Lung (tissue), 12 donors: ENCODE data around the gene MCU. TPM values are rescaled to one million over a fixed set of nuclear protein-coding genes. Genes with fewer than 3 reads are reported as not detected.

Source experiments
- ATAC-seq: fragments of 200-7000 bp; cut with Tn5 transposase; one replicate; pipeline ENCODE4 v1.9.1; 2020; ENCODE audit warnings: moderate number of reproducible peaks; ENCODE audit not compliant: insufficient read depth, low FRiP score
- DNase-seq, 3 donors: peaks; one replicate each; pipeline ENCODE4 v3.0.0-alpha.2; 2013 to 2017
- H3K27ac ChIP-seq, 2 donors: one replicate each; pipeline ENCODE4 v1.5.1; 2013; ENCODE audit warnings: mild to moderate bottlenecking in 2 of 2, moderate library complexity in 2 of 2, control low read depth in 1 of 2, inconsistent platforms in 1 of 2, low read depth in 1 of 2, low read length in 1 of 2
- H3K27me3 ChIP-seq, 3 donors: one replicate each; pipeline ENCODE4 v1.5.1; 2013; ENCODE audit warnings: low read length in 2 of 3; ENCODE audit not compliant: control insufficient read depth in 3 of 3, insufficient read depth in 3 of 3
- H3K36me3 ChIP-seq, 4 donors: one replicate each; pipeline ENCODE4 v1.5.1; 2013; ENCODE audit warnings: low read length in 4 of 4, mild to moderate bottlenecking in 1 of 4, moderate library complexity in 1 of 4; ENCODE audit not compliant: control insufficient read depth in 4 of 4, insufficient read depth in 4 of 4
- H3K4me1 ChIP-seq, 5 donors: one replicate each; pipeline ENCODE4 v1.5.1; 2013; ENCODE audit warnings: low read length in 5 of 5, mild to moderate bottlenecking in 2 of 5, moderate library complexity in 1 of 5; ENCODE audit not compliant: control insufficient read depth in 5 of 5, insufficient read depth in 5 of 5
- H3K4me3 ChIP-seq: one replicate; pipeline ENCODE4 v1.5.1; 2013; ENCODE audit warnings: mild to moderate bottlenecking, control low read depth, moderate library complexity
- H3K9ac ChIP-seq, 2 donors: one replicate each; pipeline ENCODE4 v1.5.1; 2013; ENCODE audit warnings: low read length in 2 of 2, control low read depth in 1 of 2; ENCODE audit not compliant: insufficient read depth in 1 of 2
- H3K9me3 ChIP-seq, 4 donors: one replicate each; pipeline ENCODE4 v1.5.1; 2013; ENCODE audit warnings: low read length in 3 of 4, mild to moderate bottlenecking in 1 of 4, moderate library complexity in 1 of 4; ENCODE audit not compliant: control insufficient read depth in 4 of 4, insufficient read depth in 3 of 4
- CTCF ChIP-seq: IDR thresholded peaks from 2 replicates; pipeline ENCODE4 v1.5.1; 2012; ENCODE audit warnings: mild to moderate bottlenecking; ENCODE audit errors: control extremely low read depth, extremely low read depth
- WGBS, 2 donors: extraction: QIAGEN DNeasy Blood & Tissue Kit; methylation state at CpG; one replicate each; pipeline ENCODE4 v1.1.7; 2013; 5-methylcytosine and 5-hydroxymethylcytosine counted together
- polyA plus RNA-seq, 2 donors: library from polyadenylated mRNA; stranded (reverse); fragments of 200-250 nt; gene quantifications; one replicate each; pipeline ENCODE4 v1.2.1, GENCODE V29; 2013
- total RNA-seq, 2 donors: library from RNA; depleted of rRNA in 1 of 2; stranded (reverse); fragments of >200 nt in 1 of 2; gene quantifications; one replicate each; pipeline ENCODE4 v1.2.1, GENCODE V29; 2014 to 2021
- donor health status: control.
- donor health status: control.
- donor health status: Bipolar disorder and iron deficiency.
- donor health status: healthy.
- donor health status: DM: yes; HTN: yes; CAD: no.

MCU gene
- total and polyA plus RNA-seq, 4 donors, result 23.1 to 70.7 (median 29.0) TPM

GRCh38 chr10:72720814-72721660 is 29.1 kb downstream of the MCU start:
- no peaks in the 10 kb centered on the region for H3K27me3 ChIP-seq
- no peak for TF ChIP-seq CTCF
- 82 to 85% methylated on average over 4 of the region's 4 CpGs for WGBS, 2 donors

GRCh38 chr10:72727130-72727529 is 35.2 kb downstream of the MCU start:
- 69 to 79% methylated on average over 2 of the region's 2 CpGs for WGBS, 2 donors
- ATAC-seq, result no peak
- Histone ChIP-seq H3K27me3 (no peaks in the 10 kb centered on the region), H3K36me3 (no peaks in the 10 kb centered on the region), H3K27ac (no peak overlapping the region), H3K4me3 (no peak overlapping the region), H3K9me3 (no peaks in the 10 kb centered on the region), H3K9ac (no peak overlapping the region), H3K4me1 (peaks cover 0 to 8% (median 0%) of the 10 kb centered on the region in 5 donors)
- TF ChIP-seq CTCF, result no peak
- DNase-seq, result no peak

More at GRCh38 chr10:72720814-72721660, 29.1 kb downstream of the MCU start:
- no peak for ATAC-seq
- no peaks in the 10 kb centered on the region for H3K9me3 ChIP-seq
- no peak overlapping the region for H3K4me3 ChIP-seq
- H3K4me1 ChIP-seq, result no peaks in the 10 kb centered on the region
- peaks cover 0 to 5% (median 1%) of the 10 kb centered on the region in 4 donors for H3K36me3 ChIP-seq
- H3K27ac ChIP-seq, result no peak overlapping the region
- no peak overlapping the region for H3K9ac ChIP-seq
- DNase-seq, result no peak

GRCh38 chr10:72728462-72728861 is 36.5 kb downstream of the MCU start:
- Histone ChIP-seq H3K36me3 (no peaks in the 10 kb centered on the region), H3K27ac (no peak overlapping the region), H3K9ac (no peak overlapping the region), H3K4me1 (peaks cover 0 to 8% (median 0%) of the 10 kb centered on the region in 5 donors), H3K27me3 (no peaks in the 10 kb centered on the region), H3K4me3 (no peak overlapping the region), H3K9me3 (no peaks in the 10 kb centered on the region)
- DNase-seq (no peak), ATAC-seq (no peak)
- 94 to 96% methylated on average over 2 of the region's 2 CpGs for WGBS, 2 donors
- TF ChIP-seq CTCF, result no peak
